HUDEP-2 (cell line): ENCODE results near the gene RAB6A.
A peak's percentile ranks its signal among the peaks of the same experiment; 100 is the strongest.
"Not testable (repeated sequence)": the region's sequence is repeated elsewhere in the genome, so short reads cannot be mapped to it uniquely, and the experiment has no call there.

Experiments used
- DNase-seq, 76 experiments: peaks; one replicate each; lab custom pipeline; 2025; ENCODE audit not compliant: unreplicated experiment in 76 of 76; lab: John Stamatoyannopoulos, UW

RAB6A gene

GRCh38 chr11:73766763-73767162 lies 5.9 kb upstream of the RAB6A start:
- DNase-seq, result no peak

DNA sequence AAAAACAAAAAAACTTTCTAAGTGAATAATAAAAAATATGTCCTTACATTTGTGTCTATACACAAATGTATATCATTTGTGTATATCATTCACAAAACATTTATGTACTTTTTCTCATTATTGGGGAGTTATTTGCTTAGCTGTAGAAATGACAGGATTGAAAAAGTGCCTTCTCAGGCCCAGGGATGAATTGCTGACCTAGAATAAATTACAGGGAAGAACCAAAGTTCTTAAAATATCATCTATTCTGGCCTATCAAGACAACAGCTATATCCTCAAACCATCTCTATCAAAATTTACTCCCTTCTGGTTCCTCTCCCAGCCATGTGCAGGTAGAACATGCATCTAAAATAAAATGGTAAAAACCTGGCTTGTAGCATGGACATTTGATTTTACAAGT lies 1.9 kb upstream of the RAB6A start:
- DNase-seq, result no peak

GRCh38 chr11:73761403-73761945 lies 600 bp upstream of the RAB6A start:
- DNase-seq, result no peak

- peak in 4 of 76 experiments; percentile 7 to 18 (median 10) for DNase-seq
These were observed 667 bp downstream of the RAB6A start for GRCh38 chr11:73760135-73760678.

DNA sequence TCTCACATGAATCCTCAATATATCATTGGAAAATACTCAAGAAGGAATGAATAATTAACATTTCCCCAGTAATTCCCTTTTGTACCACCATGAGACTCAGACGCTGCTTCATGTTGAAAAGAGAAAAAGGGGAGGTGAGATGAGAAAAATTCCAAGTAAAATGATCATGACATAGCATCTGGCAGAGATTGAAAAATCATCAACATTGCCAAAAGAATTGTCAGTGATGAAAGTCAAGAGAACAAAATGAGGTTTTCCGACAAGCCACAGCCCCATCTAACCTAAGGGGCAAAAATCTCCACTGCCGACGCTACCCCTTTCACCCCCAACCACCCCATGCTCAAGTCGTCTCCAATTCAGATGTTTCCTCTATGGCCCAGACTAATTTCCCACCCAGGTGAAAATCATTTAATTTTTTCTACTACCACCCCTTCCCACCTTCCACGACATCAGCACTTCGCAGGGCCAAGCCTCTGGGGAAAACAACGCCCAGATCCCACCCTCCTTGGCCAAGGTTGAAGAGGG lies 1.2 kb downstream of the RAB6A start:
- peak in 1 of 76 experiments; percentile 6 for DNase-seq

DNA sequence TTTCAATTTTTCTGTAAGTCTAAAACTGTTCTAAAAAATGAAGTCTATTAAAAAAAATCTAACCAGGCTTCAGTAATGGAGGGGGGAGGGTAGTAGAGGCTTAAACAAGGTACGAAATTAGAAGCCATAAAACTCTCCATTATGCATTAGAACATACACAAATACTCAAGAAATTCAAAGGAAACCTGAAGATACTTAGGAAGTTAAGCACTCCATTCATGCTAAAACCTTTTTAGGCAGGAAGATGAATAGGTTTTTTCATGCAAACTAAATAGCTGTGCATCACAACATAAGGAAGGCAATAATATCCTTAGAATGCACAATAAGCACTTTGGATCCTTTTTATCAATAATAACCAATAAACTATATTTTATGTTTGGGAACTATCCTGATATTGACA lies 2.4 kb downstream of the RAB6A start:
- no peak for DNase-seq

- no peak for DNase-seq
These were observed 3.3 kb downstream of the RAB6A start for GRCh38 chr11:73757598-73757997.

DNA sequence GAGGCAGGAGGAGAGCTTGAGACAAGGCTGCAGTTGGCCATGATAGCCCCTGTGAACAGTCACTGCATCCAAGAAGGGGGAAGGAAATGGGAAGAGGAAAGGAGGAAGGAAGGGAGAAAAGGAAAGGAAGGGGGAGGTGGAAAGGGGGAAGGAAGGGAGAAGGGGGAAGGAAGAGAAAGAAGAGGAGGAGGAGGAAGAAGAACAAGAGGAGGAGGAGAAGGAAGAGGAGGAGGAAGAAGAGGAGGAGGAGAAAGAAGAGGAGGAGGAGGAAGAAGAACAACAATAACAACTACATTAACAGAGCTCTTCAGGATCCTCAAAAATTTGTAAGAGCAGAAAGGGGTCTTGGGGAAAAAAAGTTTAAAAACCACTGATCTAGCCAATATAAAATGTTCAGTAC lies 5.2 kb downstream of the RAB6A start:
- DNase-seq, result no peak

DNA sequence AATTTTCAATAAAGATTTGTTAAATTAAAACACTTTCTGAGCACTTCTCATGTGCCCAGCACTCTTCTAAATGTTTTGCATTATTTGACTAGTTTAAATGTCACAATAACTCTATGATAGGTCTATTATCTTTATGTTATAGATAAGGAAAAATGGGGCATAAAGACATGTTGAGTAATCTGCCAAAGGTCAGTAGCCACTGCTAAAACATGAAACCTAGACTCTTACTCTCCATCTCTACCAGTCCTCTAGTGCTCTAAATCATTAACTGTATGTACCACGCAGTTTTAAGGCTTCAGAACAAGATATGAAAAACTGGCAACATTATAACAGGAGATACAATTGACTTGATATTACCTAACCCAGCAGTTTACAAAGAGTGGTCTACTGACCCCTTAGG lies 6.9 kb downstream of the RAB6A start:
- DNase-seq, result no peak

DNA sequence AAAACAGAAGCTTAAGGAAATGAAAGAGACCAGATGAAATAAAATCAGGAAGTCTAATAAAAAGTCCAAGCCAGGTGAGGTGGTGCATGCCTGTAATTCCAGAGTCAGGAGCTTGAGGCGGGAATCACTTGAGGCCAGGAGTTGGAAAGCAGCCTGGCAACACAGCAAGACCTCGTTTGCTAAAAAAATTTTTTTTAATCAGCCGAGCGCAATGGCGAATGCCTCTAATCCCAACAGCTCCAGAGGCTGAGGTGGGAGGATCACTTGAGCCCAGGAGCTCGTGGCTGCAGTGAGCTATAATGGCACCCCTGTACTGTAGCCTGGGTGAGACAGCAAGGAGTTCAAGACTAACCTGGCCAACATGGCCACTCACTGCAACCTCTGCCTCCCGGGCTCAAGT lies 8.0 kb downstream of the RAB6A start:
- DNase-seq, result no peak

DNA sequence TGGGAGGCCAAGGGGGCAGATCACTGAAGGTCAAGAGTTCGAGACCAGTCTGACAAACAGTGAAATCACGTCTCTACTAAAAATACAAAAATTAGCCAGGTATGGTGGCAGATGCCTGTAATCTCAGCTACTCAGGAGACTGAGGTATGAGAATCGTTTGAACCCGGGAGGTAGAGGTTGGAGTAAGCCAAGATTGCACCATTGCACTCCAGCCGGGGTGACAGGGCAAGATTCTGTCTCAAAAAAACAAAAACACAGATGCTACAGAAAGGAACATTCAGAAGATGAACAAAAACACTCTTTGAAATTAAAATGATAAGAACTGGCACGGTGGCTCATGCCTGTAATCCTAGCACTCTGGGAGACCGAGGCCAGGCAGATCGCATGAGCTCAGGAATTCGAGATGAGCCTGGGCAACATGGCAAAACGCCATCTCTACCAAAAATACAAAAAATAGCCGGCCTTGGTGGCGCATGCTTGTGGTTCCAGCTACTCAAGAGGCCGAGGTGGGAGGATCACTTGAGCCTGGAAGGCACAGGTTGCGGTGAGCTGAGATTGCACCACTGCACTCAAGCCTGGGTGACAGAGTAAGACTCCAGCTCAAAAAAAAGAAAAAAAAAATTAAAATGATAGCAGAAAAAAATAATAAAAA lies 8.5 kb downstream of the RAB6A start:
- DNase-seq, result no peak

GRCh38 chr11:73750862-73751261 lies 10.0 kb downstream of the RAB6A start:
- DNase-seq, result not testable (repeated sequence)

DNA sequence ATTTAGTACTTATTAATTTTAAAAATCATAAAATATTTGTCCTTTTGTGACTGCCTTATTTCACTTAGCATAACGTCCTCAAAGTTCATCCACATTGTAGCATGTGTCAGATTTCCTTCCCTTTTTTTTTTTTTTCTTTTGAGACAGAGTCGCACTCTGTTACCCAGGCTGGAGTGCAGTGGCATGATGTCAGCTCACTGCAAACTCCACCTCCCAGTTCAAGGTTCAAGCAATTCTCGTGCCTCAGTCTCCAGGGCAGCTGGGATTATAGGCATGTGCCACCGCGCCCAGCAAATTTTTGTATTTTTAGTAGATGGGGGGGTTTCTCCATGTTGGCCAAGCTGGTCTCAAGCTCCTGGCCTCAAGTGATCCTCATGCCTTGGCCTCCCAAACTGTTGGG lies 10.6 kb downstream of the RAB6A start:
- DNase-seq, result no peak

- DNase-seq, result no peak
These were observed 11.8 kb downstream of the RAB6A start for GRCh38 chr11:73749118-73749517.

DNA sequence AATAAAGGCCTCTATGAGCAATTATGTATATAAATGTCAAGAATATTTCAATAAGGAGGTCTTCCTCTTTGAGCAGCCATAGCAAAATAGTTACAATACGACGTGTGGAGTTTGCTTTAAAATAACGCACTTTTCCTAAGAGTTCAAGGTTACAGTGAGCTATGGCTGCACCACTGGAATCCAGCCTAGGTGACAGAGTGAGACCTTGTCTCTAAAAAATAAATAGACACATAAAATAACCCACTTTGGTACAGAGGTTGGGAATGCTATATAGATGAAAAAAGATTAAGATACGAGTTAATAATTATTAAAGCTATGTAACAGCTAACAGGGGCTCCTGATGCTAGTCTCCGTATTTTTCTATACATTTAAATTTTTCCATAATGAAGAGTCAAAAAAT lies 12.6 kb downstream of the RAB6A start:
- no peak for DNase-seq

- DNase-seq, result no peak
These were observed 13.1 kb downstream of the RAB6A start for GRCh38 chr11:73747762-73748161.

DNA sequence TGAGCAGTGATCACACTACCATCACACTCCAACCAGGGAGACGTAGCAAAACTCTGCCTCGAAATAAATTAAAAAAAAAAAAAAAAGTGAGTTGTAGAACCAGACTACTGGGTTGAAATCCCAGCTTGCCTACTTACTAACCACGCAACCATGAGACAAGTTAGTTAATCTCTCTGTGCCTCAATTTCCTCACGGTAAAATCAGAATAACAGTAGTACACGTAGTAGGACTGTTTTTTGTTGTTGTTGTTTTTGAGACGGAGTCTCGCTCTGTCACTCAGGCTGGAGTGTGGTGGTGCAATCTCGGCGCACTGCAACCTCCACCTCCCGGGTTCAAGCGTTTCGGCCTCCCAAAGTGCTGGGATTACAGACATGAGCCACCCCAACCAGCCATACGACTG lies 14.2 kb downstream of the RAB6A start:
- no peak for DNase-seq

DNA sequence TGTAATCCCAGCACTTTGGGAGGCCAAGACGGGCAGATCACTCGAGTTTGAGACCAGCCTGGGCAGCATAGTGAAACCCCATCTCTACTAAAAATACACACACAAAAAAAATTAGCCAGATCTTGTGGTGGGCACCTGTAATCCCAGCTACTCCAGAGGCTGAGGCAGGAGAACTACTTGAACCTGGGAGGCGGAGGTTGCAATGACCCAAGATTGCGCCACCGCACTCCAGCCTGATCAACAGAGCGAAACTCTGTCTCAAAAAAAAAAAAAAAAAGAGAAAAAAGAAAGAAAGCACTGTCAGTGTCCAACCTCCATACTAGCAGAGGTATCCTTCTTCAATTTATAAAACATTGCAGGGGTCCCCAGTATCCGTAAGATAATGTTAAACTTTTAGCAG lies 17.8 kb downstream of the RAB6A start:
- DNase-seq, result no peak

- DNase-seq, result not testable (repeated sequence)
These were observed 24.9 kb downstream of the RAB6A start for GRCh38 chr11:73735959-73736358.

DNA sequence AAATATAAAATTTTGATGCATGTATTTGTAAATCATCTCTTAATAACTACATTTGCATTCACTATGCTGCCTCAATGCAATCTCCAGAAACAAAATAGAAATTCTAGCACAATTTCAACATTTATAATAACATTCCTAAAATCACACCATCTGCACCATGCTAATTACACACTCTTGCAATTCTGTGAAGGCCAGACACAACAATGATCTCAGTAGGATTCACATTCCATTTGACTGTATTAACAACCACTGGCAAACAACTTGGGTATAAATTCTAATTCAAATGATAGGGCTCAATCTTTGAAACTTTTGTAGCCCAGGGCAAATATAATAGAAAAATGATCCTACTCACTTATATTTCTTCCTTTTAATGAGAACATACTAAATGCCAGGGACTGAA lies 25.9 kb downstream of the RAB6A start:
- no peak for DNase-seq

GRCh38 chr11:73734011-73734410 lies 26.9 kb downstream of the RAB6A start:
- not testable (repeated sequence) for DNase-seq

GRCh38 chr11:73732936-73733335 lies 27.9 kb downstream of the RAB6A start:
- not testable (repeated sequence) for DNase-seq
